Nephron (organoid): ENCODE data around the gene CARD14.

ENCODE experiments used
- H3K27ac Mint-ChIP-seq, 3 experiments: 2 replicates each; pipeline ENCODE4 v1.8.0; 2020; ENCODE audit warnings: mixed read lengths in 3 of 3, mild to moderate bottlenecking in 2 of 3, moderate library complexity in 1 of 3
- H3K27me3 Mint-ChIP-seq: 2 replicates; pipeline ENCODE4 v1.8.0; 2021; ENCODE audit warnings: low read depth, mild to moderate bottlenecking, moderate library complexity, mixed read lengths
- H3K36me3 Mint-ChIP-seq: 2 replicates; pipeline ENCODE4 v1.8.0; 2020; ENCODE audit warnings: low read depth, mixed read lengths
- H3K4me1 Mint-ChIP-seq: 2 replicates; pipeline ENCODE4 v1.8.0; 2020; ENCODE audit warnings: mixed read lengths
- H3K4me3 Mint-ChIP-seq, 3 experiments: 2 replicates each; pipeline ENCODE4 v1.8.0; 2020; ENCODE audit warnings: mild to moderate bottlenecking in 3 of 3, mixed read lengths in 3 of 3, moderate library complexity in 2 of 3
- H3K9me3 Mint-ChIP-seq: 2 replicates; pipeline ENCODE4 v1.8.0; 2020; ENCODE audit warnings: mixed read lengths
- TF ChIP-seq, protein P1 (sequence below), 3 experiments: fragments of 200-600 bp; sonication (generic); IDR thresholded peaks; one replicate each; pipeline ENCODE4 v1.5.0; 2021; ENCODE audit warnings: antibody characterized with exemption in 3 of 3; ENCODE audit not compliant: unreplicated experiment in 3 of 3

The CARD14 gene

DNA sequence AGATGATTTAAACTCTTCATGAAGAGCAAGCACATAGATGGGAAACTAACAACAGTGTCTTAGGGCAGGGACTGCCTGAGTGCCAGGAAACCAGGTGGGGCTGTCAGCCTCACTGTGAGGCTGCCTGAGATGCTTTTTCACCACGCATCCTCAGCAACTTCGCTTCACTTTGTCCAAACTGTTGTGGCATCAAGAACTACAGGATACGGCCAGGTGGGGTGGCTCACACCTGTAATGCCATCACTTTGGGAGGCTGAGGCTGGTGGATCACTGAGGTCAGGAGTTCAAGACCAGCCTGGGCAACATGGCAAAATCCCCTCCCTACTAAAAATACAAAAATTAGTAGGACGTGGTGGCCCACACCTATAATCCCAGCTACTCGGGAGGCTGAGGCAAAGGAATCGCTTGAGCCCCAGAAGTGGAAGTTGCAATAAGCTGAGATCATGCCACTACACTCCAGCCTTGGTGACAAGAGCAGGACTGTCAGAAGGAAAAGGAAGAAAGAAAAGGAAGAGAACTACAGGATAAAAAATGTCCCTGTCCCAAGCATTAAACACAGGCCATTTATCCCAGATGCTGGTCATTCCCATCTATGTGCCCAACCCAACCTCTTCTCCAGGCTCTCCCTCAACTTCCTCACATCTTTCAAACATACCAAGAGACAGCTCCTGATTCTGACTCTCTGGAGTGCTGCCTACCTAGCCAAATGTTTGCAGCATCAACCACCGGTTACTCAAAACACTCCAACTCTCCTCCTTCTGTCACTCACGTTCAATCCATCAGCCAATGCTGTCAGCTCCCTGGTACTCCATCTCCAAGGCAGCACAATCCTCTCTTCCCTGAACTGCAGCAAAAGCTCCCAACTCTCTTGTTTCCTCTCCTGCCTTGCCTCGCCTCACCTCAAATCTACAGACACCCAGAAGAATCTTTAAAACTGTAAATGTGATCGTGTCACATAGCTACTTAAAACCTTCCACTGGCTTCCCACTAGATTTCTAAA, 24.5 kb upstream of the CARD14 start:
- Mint-ChIP-seq H3K36me3 (peaks cover 32% of the 10 kb centered on the region), H3K4me1 (peaks cover 26% of the 10 kb centered on the region), H3K4me3 (peak overlapping the region; percentile 83 to 89 (median 88)), H3K27ac (peak overlapping the region; percentile 2 to 53 (median 43)), H3K27me3 (peaks cover 3% of the 10 kb centered on the region), H3K9me3 (no peaks in the 10 kb centered on the region)
- TF ChIP-seq, protein P1, sequence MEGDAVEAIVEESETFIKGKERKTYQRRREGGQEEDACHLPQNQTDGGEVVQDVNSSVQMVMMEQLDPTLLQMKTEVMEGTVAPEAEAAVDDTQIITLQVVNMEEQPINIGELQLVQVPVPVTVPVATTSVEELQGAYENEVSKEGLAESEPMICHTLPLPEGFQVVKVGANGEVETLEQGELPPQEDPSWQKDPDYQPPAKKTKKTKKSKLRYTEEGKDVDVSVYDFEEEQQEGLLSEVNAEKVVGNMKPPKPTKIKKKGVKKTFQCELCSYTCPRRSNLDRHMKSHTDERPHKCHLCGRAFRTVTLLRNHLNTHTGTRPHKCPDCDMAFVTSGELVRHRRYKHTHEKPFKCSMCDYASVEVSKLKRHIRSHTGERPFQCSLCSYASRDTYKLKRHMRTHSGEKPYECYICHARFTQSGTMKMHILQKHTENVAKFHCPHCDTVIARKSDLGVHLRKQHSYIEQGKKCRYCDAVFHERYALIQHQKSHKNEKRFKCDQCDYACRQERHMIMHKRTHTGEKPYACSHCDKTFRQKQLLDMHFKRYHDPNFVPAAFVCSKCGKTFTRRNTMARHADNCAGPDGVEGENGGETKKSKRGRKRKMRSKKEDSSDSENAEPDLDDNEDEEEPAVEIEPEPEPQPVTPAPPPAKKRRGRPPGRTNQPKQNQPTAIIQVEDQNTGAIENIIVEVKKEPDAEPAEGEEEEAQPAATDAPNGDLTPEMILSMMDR (IDR thresholded peaks at IDR 0.05; ENCODE audit: unreplicated experiment in 3 of 3) = no peak

DNA sequence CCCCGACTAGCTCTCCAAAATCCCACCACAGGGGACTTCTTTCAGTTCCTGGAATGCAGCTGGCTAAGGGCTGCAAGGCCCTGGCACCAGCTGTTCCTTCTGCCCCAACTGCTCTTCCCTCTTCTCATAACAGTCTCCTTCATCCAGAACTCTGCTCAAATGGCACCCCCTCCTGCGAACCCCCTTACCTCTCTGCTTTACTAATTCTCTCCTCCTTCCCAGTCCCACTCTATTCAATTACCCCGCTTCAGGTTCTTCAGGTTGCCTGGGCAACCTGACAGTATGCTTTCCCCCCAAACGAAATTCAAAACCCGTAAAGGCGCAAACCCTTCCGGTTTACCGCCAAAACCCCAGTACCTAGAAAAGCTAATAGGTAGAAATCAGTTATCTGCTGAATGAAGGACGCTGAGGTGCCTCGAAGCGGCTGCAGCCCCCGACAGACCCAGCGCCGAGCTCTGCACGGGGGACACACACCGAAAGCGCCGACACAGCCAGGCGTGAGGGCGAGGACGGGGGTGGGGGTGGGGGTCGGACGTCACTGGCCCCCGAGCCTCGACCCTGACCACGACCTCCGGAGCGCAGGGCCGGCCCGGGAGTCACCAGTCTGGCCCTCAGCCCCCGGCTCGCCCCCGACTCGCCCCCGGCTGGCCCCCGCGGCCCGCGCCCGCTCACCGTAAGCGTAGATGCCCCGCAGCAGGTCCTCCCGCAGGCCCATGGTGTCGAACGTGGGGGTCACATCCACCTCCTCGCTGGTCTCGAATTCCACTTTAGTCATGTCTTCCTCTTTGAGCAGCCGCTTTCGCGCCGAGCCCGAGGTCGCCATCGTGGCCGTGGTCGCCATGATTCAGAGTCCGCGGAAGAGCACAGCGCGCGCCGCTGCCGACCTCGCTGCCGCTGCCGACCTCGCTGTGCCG, 23.5 kb upstream of the CARD14 start:
- TF ChIP-seq, protein P1 (IDR thresholded peaks at IDR 0.05; ENCODE audit: unreplicated experiment in 3 of 3) = no peak
- H3K4me1 Mint-ChIP-seq = peaks cover 32% of the 10 kb centered on the region
- H3K27me3 Mint-ChIP-seq = peaks cover 3% of the 10 kb centered on the region
- H3K36me3 Mint-ChIP-seq = peaks cover 24% of the 10 kb centered on the region
- peak overlapping the region; percentile 97 to 98 (median 98) for H3K27ac Mint-ChIP-seq
- H3K9me3 Mint-ChIP-seq = no peaks in the 10 kb centered on the region
- peak overlapping the region; percentile 83 to 98 (median 97) for H3K4me3 Mint-ChIP-seq

DNA sequence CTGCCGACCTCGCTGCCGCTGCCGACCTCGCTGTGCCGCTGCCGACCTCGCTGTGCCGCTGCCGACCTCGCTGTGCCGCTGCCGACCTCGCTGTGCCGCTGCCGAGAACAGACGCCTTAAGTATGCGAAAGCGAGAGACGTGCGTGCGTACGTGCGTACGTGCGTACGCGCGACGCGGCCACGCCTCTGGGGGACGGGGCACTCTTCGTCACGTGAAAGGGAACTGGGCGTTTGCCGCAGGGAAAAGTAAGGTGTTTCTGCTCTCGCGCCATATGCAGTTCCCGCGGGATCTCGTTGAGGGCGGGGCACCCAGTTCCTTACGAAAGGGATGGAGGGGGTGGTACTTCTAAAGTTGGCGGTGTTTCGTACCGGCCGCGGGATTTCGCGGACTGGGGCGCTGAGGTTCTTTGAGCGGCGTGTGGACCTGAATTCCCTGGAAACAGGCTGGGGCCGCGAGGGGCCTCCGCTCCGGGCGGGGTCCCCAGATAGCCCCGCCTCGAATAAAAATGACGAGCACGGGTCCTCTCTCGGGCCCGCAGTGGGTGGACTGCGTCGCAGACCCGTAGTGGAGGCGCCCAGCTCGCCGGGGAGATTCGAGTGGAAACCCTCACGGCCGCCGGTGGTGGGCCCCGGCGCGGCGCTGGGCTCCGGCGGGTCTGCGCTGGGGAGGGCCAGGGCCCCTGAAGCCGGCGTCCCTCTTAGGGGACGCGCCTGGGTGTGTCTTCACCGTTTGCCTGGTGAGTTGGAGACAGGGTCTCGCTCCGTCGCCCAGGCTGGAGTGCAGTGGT, 22.6 kb upstream of the CARD14 start, which contains the start of gene EIF4A3:
TSS of gene EIF4A3 (minus strand) at position 94 of the 788 bp plus-strand sequence. CDS start 167 bp downstream, outside the sequence.
- H3K4me3 Mint-ChIP-seq = peak within 1 kb of the TSS; percentile 83 to 98 (median 97)
- H3K27me3 Mint-ChIP-seq = peaks cover 3% of the 10 kb centered on the region
- peaks cover 16% of the 10 kb centered on the region for H3K36me3 Mint-ChIP-seq
- no peaks in the 10 kb centered on the region for H3K9me3 Mint-ChIP-seq
- TF ChIP-seq, protein P1 (IDR thresholded peaks at IDR 0.05; ENCODE audit: unreplicated experiment in 3 of 3) = no peak
- peaks cover 32% of the 10 kb centered on the region for H3K4me1 Mint-ChIP-seq
- peak within 1 kb of the TSS; percentile 97 to 98 (median 98) for H3K27ac Mint-ChIP-seq

DNA sequence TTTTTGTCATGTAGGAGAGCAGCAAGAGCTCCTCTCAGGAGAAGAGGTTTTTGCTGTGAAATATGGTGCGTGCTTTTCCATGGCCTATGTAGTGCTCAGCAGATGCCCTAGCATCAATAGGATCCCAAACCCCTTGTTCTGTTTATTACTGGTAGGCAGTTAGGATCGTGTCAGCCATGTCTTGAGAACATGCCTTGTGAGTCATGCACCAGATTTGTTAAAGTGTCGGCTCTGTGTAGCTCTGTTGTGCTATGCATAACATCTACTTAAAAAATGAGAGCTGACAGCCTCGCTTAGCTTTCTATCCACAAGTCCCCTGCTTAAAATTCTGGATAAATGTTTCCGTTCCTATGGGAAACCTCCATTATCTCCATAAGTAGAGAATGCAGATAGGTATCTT, 18.5 kb upstream of the CARD14 start:
- H3K27me3 Mint-ChIP-seq = peaks cover 3% of the 10 kb centered on the region
- peak overlapping the region in 1 of 3 experiments; percentile 20 for H3K27ac Mint-ChIP-seq
- H3K9me3 Mint-ChIP-seq = peaks cover 6% of the 10 kb centered on the region
- H3K36me3 Mint-ChIP-seq = no peaks in the 10 kb centered on the region
- peaks cover 12% of the 10 kb centered on the region for H3K4me1 Mint-ChIP-seq
- TF ChIP-seq, protein P1 (IDR thresholded peaks at IDR 0.05; ENCODE audit: unreplicated experiment in 3 of 3) = no peak
- H3K4me3 Mint-ChIP-seq = peak overlapping the region; percentile 46 to 75 (median 68)

DNA sequence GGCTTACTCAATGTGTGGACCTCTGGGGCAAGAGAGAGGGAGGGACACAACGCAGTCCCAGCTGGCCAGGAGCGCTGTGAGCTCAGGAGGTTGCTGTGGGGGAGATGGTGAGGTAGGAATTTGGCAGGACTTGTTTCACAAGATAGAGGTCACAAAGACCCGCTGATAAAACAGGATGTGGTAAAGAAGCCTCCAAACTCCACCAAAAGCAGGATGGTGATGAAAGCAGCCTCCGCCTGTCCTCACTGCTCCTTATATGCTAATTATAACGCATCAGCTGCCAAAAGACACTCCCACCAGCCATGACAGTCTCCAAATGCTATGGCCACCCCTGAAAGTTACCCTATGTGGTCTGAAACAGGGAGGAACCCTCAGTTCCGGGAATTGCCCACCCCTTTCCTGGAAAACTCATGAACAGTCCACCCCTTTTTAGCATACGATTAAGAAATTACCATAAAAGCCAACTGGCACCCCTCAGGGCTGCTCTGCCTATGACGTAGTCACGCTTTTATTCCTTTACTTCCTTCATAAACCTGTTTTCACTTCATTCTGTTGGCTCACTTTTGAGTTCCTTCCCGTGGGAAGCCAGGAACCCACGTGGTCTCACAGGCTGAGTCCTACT, 17.6 kb upstream of the CARD14 start:
- H3K36me3 Mint-ChIP-seq = no peaks in the 10 kb centered on the region
- peak overlapping the region in 1 of 3 experiments; percentile 20 for H3K4me3 Mint-ChIP-seq
- peaks cover 6% of the 10 kb centered on the region for H3K9me3 Mint-ChIP-seq
- TF ChIP-seq, protein P1 (IDR thresholded peaks at IDR 0.05; ENCODE audit: unreplicated experiment in 3 of 3) = no peak
- H3K27ac Mint-ChIP-seq = no peak overlapping the region
- H3K4me1 Mint-ChIP-seq = peaks cover 7% of the 10 kb centered on the region
- H3K27me3 Mint-ChIP-seq = peaks cover 1% of the 10 kb centered on the region
